Uterus (tissue), 2 donors: ENCODE results near the gene GRIN3A.

Source experiments
- CTCF ChIP-seq, 4 experiments: fragments of 200-600 bp in 2 of 4; fragments of 450-650 bp in 2 of 4; sonication (generic) in 2 of 4; IDR thresholded peaks; one replicate each; pipeline ENCODE4 v1.5.1; 2016 to 2019; ENCODE audit warnings: antibody characterized with exemption in 4 of 4, mild to moderate bottlenecking in 2 of 4, moderate library complexity in 1 of 4
- POLR2A ChIP-seq, 2 donors: fragments of 450-650 bp; IDR thresholded peaks; one replicate each; pipeline ENCODE4 v1.6.1; 2016; ENCODE audit warnings: antibody characterized with exemption in 2 of 2, mild to moderate bottlenecking in 1 of 2, moderate library complexity in 1 of 2

- TF ChIP-seq CTCF (IDR thresholded peaks at IDR 0.05): no peak
- TF ChIP-seq POLR2A (IDR thresholded peaks at IDR 0.05): no peak
Observed at GRCh38 chr9:101591787-101592446, 146.5 kb downstream of the GRIN3A start.
